Stimulated activated CD8-positive, alpha-beta memory T cell treated with anti-CD3 and anti-CD28 coated beads, Interleukin-12 subunit alpha, Interleukin-12 subunit beta, amount 100 ng/mL, for 24 hours (primary cell): ENCODE measurements around the gene ALOXE3.

ENCODE experiments used
- DNase-seq: peaks from one replicate; pipeline ENCODE4 v3.0.0-alpha.2; 2020; ENCODE audit errors: extremely low read depth

Gene ALOXE3

DNA sequence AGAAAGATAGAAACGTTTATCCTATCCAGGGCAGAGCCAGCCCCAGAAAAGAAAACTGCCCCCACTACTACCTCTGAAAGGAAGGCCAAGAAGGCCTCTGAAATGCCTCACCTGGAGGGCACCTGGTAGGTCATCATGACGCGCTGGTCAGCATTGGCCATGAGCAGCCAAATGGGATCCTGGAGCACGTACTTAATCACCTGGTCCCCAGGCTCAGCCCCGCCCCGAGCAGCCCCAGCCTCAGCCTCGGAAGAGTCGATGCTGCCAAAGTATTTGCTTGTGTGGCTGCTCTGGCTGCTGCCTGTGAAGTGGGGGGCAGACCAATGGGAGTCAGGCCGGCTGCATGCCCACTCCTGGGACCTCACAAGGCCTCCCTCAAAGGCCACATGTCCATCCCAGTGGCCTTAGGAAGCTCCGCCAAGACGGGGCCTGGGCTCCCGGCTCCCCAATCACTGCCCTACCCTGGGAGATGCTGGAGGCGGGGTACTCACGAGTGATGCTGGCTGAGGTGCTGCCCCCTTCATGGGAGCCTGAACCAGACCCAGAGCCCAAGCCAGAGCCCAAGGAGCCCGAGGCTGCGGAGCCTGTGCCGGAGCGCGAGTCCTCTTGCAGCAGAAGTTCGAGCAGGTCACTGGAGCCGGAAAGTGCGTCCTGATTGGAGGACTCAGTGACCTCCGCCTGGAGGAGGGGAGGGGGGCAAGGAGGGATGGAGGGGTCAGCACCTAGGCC, 24.0 kb upstream of the ALOXE3 start:
- no peak for DNase-seq

DNA sequence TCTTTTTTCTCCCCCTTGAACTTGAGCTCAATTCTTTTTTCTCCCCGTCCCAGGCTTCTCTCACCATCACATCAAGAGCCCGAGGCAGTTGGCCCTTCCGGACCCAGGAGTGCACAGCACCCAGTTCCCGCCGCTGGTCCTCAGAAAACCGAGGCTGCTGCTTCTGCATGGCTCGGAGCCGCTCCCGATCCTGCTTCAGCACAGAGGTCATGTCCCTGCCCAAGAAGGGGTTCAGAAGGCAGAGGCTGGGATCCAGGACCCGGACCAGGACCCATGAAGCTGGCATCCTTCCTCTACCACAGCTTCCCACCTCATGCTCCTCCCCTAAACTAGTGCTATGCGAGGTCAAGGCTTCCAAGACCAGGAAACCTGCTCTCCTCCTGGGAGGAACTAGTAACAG, 23.4 kb upstream of the ALOXE3 start:
- DNase-seq = no peak

DNA sequence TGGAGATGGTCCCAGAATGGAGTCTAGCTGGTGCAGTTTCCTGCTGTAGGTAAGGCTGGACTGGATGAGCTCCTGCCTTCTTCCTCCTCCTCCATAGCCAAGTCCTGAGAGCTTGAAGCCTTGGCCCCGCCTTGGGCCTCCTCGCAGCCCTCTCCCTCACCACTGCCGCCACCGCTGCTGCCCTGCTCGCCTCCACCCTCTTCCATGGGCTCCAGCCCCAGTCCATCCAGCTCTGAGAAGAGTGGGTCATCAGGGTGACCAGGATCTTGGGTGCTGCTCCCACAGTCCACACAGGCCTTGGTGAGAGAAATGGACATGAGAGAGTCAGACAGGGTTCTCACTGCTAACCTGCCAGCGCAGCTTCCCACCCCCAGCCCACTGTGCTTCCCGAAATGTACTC, 22.7 kb upstream of the ALOXE3 start:
- no peak for DNase-seq

DNA sequence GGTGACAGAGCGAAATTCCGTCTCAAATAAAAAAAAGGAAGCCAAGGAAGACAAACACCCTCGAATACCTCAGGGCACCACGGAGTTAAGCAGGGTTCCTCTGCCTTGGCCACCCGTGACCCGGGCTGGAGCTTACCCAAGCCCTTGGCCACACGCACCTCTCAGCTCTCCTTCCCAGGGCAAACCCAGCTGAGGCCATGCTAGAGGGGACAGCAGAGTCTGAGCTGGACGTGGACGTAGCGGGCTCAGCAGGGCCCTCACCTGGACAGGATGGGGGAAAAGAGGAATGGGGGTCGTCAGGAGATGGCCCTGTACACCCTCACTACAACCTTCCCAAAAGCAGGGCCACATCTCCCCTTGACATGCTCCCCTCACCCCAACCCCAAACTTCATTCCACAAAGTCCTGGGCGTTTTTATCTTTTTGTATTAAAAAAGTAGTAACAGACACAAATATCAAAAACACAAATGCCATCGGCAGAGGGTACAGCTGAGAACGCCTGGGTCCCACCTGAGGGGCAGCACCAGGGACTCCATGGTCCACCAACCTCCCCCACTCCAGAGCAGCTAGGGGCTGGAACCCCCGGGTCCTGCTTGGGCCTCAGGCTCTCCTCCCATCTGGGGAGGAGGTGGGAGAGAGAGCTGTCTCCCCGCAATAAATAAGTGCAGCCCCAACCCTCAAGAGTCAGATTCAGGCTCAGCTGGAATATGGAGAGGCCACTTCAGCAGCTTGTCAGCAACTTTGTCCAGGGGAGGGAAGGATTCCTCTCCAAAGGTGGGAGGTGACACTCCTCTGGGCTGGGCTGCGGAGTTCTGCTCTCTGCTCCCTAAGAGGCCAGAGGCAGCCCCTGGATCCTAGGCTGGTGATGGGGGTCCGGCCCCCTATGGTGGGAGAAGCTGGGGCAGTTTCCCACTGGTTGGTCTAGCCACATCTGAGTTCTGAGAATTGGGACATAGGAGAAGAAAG, 22.0 kb upstream of the ALOXE3 start:
- DNase-seq = no peak

DNA sequence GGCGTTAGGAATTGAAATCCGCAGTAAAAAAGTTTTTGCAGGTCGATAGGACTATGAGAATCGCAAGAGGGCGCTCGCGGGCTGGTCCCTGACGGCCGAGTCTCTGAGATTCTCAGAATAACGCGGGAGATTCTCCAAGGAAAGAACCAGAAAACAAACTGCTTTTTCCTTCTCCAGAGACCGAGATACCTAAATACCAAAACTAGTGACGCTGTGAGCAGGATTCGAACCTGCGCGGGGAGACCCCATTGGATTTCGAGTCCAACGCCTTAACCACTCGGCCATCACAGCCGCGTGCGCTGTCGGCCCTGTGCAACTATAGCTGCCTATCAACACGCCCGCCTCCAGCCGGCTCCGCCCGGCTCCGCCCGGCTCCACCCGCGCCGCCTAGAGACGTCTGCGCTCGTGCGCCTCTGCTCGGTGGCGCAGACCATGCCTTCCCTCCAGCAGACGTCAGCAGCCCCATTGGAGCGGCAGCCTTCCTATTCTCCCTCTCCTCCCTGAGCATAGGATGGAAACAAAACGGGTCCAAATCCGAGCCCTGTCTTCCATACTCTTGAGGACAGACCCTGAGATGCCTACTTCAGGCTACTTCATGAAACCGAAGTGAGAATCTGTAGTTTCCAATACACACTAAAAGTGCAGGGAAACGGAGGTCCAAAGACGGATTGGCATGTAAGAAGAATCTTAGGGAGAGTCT, 20.5 kb upstream of the ALOXE3 start:
- DNase-seq = peak; percentile 83

DNA sequence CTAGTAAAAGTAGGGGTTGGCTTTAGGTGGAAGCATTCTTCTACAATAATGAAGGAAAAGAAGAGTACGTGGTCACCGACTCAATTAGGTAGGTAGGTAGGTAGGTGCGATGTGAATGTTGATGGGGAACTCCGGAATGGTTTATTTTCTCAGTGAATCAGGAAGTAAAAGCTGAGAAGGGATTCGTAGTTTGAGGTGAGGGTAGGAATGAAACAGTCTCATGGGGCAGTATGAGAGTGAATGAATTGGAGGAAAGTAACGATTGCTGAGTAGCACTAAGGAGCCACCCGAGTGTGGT, 20.0 kb upstream of the ALOXE3 start:
- no peak for DNase-seq

DNA sequence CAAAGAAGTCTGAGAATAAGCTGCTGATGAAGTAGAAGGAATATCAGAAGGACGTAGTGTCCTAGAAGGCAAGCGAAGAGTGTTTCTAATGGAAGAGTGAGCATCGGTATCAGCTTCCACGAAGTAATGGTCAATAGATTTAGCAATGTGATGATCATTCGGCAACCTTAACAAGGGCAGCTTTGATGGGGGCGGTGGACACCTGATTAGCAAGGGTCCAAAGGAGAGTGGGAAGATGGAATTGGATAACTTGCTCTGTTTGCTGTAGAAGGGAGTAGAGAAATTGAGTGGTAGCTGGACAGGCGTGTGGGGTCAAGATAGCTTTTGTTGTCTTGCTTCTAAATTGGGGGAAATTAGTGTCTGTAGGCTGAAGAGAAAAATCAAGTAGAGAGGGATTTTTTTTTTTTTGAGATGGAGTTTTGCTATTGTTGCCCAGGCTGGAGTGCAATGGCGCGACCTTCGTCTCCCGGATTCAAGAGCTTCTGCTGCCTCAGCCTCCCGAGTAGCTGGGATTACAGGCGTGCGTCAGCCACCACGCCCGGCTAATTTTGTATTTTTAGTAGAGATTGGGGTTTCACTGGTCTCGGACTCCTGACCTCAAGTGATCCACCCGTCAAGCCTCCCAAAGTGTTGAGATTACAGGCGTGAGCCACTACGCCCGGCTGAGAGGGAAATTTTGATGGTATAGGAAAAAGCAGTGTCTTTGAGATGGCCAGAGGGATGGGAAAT, 19.5 kb upstream of the ALOXE3 start:
- DNase-seq = no peak

DNA sequence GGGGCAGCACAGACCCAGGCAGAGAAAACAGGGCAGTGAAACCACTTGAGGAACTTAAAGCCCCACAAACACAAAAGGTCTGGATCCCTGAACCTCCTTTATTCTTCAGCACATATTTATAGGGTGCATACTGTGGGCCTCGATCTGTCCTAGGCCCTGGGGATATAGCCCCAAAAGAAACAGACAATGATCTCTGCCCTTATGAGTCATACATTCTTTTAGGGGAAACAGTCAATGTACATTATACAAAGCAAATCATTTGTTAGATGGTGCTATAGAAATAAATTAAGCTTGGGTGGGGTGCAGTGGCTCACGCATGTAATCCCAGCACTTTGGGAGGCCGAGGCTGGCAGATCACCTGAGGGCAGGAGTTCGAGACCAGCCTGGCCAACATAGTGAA, 15.6 kb upstream of the ALOXE3 start:
- DNase-seq = no peak

DNA sequence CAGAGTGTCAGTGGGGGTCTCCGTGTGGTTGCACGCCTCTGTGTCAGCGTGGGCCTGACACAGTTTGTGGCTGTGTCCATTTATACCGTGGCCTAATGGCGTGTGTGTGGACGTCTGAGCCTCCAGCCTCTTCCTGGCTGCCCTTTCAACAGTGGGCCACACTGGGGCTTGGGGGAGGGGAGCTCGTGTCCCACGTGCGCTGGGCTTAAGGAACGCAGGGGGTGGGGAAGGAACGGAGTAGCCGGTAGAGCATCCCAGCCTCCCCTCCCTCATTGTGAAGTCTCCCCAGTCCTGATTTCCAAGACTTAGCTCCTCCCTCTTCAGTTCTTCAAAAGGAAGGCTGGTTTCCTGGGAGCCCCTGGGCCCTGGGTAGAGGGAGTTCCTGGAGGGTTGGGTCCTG, 15.1 kb upstream of the ALOXE3 start:
- no peak for DNase-seq

DNA sequence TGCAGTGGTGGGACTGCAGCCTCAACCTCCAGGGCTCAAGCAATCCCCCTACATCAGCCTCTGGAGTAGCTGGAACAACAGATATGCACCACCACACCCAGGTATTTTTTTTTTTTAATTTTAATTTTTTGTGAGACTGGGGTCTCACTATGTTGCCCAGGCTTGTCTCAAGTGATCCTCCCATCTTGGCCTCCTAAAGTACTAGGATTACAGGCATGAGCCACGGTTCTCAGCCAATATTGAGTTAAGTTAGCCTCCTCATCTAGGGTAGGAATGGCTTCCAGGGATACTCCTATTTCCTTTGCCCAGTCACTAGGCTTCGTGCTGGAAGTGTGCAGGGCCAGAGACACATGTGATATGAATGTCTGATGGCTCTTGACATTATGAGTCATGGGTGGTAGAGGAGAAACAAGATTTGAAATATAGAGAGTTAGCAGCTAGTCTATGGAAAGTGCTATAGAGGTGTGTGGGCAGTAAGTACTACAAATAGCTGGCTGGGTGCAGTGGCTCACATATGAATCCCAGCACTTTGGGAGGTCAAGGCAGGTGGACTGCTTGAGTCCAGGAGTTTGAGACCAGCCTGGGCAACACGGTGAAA, 13.6 kb upstream of the ALOXE3 start:
- DNase-seq = no peak

DNA sequence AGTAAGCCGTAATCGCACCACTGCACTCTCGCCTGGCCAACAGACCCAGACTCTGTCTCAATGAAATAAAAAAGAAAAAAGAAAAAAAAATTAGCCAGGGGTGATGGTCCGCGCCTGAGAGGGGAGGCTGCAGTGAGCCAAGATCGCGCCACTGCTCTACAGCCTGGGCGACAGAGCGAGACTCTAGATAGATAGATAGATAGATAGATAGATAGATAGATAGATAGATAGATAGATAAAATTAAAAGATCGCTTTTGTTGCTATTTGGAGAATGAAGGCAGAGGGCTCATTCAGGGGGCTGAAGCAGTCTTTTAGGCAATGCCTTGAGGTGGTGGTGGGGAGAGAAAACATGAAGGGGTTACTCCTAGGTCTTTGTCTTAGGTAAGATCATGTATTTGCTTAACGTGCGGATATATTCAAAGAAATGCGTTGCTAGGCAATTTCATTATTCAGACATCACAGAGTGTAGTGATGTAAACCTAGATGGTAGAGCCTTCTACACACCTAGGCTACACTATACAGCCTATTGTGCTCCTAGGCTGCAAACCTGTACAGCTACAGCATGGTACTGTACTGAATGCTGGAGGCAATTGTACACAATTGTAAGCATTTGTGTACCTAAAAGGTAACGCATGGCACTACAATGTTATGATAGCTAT, 9.9 kb upstream of the ALOXE3 start:
- no peak for DNase-seq

DNA sequence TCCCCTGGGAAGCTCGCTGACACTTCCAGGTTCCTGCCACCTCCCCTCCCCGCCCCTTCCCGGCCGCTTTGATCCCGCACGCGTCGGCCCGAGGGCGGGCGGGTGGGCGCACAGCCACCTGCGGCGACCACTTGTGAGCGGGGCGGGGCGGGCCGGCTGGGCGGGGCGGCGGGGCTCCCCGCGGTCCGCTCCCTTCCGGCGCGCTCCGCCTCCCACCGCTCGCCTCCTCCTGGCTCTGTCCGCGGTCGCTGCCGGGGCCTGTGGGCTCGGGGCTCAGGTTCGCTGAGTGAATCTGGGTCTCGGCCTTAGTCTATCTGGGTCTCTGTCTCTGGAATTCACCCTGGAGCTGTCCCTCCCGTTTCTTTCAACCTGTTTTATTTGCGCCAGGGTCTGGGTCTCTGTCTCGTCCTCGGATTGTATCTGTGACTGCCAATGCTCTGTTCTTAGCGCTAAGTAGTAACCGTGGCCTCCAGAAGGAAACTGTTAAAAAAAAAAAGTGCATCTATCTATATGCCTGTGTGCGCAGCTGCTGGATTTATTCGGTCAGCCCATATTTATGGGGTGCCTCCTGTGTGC, 8.3 kb upstream of the ALOXE3 start:
- no peak for DNase-seq

DNA sequence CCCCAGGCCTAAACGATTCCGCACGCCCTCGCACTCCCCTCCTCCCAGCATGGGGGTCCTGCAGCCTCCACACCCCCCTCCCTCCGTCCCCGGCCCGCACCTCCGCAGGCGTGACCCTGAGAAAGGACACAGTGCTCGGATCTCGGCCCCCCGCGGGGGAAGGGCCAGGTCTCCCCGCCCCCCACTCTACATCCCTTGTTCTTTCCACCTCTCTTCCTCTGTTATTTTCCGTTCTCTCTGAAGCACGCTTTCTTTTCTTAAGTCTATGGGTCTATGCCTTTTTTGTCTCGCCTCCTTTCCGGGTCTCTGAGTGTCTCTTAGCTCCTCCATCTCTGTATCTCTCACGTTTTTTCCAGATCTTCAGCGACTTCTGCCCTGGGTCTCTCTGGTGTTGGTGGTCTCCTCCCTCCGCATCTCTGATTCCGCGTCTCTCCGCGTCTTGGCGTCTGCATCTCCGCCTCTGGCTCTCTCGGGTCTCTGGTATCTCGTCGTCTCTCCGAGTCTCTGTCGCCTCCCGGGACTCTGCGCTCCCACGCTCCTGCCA, 7.7 kb upstream of the ALOXE3 start:
- DNase-seq = no peak

DNA sequence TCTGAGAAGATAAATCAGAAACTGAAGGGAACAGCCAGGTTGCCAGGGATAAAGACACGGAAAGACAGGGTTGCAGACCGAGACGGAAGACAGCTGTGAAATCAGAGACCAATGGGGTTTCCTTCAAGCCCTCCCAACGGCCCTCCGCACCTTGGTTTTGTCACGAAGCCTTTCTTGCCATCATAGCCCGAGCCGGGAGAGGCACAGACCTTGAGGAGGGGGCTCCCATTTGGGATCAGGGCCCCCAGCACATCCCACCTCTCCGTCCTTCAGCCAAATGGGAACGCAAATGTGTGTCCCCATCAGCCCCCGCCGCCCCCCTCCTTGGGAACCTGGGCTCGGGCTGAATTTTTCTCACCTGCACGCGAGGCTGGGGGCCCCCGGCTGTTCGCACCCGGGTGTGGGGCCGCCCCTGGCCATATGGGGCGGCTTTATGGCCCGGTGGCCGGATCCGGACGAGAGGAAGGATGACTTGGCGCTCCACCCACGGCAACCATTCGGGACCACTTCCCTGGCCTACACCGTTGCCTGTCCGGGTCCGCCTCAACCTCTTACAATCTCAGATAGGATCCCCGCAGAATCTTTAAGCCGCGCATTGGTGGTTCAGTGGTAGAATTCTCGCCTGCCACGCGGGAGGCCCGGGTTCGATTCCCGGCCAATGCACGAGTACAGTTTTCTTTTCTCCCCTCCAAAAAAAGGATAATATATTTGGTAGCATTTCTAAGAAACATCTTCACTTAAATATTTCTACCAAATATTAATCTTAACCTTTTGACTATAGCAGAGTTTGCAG, 7.0 kb upstream of the ALOXE3 start:
- peak; percentile 59 for DNase-seq

DNA sequence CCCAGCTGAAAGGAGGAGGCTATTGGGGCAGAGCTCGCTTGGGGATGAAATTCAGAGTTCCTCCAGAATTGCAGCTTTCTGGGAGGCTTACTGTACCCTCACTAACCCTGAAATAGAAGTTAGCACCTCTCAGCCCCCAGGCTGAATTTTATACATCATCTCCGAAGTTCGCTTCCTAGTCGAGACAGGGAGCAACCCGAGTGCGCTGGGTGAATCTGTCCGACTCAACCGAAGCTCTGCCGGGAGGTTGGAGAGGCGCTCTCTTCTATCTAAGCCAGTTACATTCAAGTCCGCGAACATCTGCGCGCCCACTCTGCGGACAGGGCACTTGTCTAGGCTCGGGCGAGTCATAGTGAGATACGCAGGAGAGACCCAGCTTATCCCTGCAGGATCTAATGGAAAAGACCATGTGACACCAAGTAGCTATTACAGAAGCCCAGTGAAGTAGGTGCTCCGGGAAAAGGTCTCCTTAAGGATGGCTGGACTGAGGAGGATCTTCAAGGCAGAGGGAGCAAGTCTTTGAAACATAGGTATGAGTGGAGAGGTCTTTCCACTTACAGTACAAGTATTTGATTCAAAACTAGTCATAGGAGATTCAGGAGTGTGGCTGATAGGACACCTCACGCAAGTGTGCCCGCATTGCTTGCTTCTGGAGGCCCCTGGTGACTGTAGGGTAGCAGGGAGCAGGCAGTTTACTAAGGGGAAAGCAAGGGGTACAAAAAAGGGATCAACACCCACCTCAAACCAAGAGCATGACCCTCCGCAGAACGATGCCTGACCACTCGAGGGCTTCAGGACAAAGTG, 6.2 kb upstream of the ALOXE3 start:
- no peak for DNase-seq

DNA sequence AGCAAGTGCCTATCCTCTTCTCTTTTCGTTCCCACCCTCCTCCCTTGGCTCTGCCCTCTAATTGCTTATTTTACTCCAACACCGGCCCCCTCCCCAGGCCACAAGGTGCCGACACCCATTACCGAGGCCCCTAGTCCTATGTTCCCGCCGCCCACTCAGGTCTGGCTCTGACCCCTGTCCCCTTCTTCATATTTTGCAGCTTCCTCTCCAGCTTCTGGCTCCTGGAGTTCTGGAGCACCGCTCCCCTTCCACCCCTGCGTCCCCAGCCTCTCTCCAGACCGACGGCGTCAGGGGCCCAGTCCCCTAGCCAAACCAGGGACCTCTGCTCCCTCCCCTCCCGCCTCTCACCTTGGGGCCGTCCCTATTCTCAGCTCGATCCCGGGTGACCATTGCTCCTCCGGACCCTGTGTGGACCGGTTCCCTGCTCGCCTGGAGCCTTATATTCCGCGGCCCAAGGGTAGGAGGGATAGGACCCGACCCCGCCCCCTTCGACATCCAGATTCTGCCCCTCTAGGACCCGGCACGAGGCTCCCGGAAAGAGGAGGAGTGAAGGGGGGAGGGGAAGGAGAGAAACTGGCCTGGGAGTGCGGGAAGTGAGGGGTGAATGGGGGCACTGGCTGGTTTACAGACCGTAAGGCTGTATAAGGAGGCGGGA, 5.5 kb upstream of the ALOXE3 start, which contains the start of gene HES7:
Gene HES7, minus strand, starts transcription at position 412 of the 655 bp plus-strand sequence. Its CDS starts 22 bp downstream, at position 390.
- DNase-seq = no peak

DNA sequence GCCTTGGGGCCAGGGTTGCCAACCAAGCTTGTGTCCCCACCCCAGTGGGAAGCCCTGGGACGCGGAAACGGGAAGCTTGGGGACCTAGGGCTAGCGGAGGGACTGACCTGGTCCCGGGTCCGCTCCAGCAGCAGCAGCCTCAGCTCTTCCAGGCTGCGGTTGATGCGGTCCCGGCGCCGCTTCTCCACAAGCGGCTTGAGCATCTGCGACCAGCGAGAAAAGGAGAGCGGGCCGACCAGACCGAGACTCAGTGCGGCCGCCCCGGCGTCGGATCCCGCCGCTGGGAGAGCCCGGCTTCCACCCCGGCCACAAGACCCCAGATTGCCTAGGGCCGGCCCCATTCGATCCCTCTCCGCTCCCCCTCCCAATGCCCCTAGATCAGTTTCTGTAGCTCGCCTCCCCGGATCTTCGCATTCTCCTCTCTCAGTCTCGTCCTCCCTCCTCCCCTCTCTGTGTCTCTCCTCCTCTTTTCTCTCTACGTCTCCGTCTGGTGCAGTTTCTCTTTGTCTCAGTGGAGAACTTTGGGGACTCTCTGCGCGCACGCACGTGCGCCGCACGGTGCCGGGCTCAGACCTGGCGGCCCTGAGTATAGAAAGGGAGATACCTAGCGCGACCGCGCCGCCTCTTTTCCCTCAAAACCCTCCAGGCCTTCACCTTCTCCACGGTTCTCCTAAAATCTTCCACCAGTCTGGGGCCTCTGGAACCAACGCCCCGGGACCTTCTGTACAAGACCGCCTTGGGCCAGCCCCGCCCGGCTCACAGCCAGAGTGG, 4.8 kb upstream of the ALOXE3 start:
- DNase-seq = no peak
